SK-N-SH treated with all-trans-retinoic acid at 6 μM for 48 hours (cell line): ENCODE results near the gene TBC1D4.

Experiments used
- CREB5 ChIP-seq: fragments of 250-450 bp; sonication (Bioruptor Pico); IDR thresholded peaks from 2 replicates; pipeline ENCODE4 v1.5.1; 2020; ENCODE audit warnings: low read depth, mild to moderate bottlenecking, moderate library complexity
- CSDC2 ChIP-seq: fragments of 250-450 bp; sonication (Bioruptor Pico); IDR thresholded peaks from 2 replicates; pipeline ENCODE4 v1.5.0; 2020; ENCODE audit warnings: mild to moderate bottlenecking, moderate library complexity
- ISL1 ChIP-seq: fragments of 250-450 bp; sonication (Bioruptor Pico); IDR thresholded peaks from 2 replicates; pipeline ENCODE4 v2.1.2; 2022; ENCODE audit warnings: mild to moderate bottlenecking, moderate library complexity
- PPARA ChIP-seq: fragments of 250-450 bp; sonication (Bioruptor Pico); IDR thresholded peaks from 2 replicates; pipeline ENCODE4 v1.5.0; 2020; ENCODE audit warnings: mild to moderate bottlenecking, borderline replicate concordance
- SNAI2 ChIP-seq: fragments of 250-450 bp; sonication (Bioruptor Pico); IDR thresholded peaks from 2 replicates; pipeline ENCODE4 v1.5.0; 2020; ENCODE audit warnings: mild to moderate bottlenecking, moderate library complexity
- TOX ChIP-seq: fragments of 250-450 bp; sonication (Bioruptor Pico); IDR thresholded peaks from 2 replicates; pipeline ENCODE4 v1.8.0; 2021; ENCODE audit warnings: mild to moderate bottlenecking, moderate library complexity, borderline replicate concordance
- ZFP3 ChIP-seq: fragments of 250-450 bp; sonication (Bioruptor Pico); IDR thresholded peaks from 2 replicates; pipeline ENCODE4 v1.5.0; 2020; ENCODE audit warnings: mild to moderate bottlenecking, moderate library complexity
- ZFP30 ChIP-seq: fragments of 450-650 bp; formaldehyde crosslinking; IDR thresholded peaks from 2 replicates; pipeline ENCODE4 v1.5.0; 2022; ENCODE audit warnings: mild to moderate bottlenecking, moderate library complexity
- ZNF70 ChIP-seq: fragments of 450-650 bp; formaldehyde crosslinking; IDR thresholded peaks from 2 replicates; pipeline ENCODE4 v1.5.0; 2020; ENCODE audit warnings: mild to moderate bottlenecking, moderate library complexity

- TF ChIP-seq CREB5 (CRISPR knock-in tag): no peak
- TF ChIP-seq PPARA: no peak
- TF ChIP-seq SNAI2 (CRISPR knock-in tag): no peak
- no peak for TF ChIP-seq CSDC2 (CRISPR knock-in tag)
- no peak for TF ChIP-seq ZFP30 (CRISPR knock-in tag)
- TF ChIP-seq ISL1 (CRISPR knock-in tag): 0 out of 2 replicates have a peak, but pooled peaks have one; percentile 1
- TF ChIP-seq ZNF70 (CRISPR knock-in tag): no peak
- no peak for TF ChIP-seq ZFP3
- no peak for TF ChIP-seq TOX
Measured at GRCh38 chr13:75492389-75492788, 10.4 kb upstream of the TBC1D4 start.
